Osteoblast (primary cell): Measurements from ENCODE around the gene AP1M2. TPM values are rescaled to one million over a fixed set of nuclear protein-coding genes. Genes with fewer than 3 reads are reported as not detected.

Experiments
- DNase-seq: peaks from one replicate; pipeline ENCODE4 v3.0.0; 2011; ENCODE audit warnings: low spot score, mixed read lengths; ENCODE audit not compliant: insufficient read length; ENCODE audit errors: missing footprints
- H2AFZ ChIP-seq: 2 replicates; pipeline ENCODE4 v1.6.0; 2011; ENCODE audit warnings: mild to moderate bottlenecking, low read length
- H3K27ac ChIP-seq: 2 replicates; pipeline ENCODE4 v1.5.1; 2011; ENCODE audit warnings: mild to moderate bottlenecking, low read depth, low read length, moderate library complexity
- H3K27me3 ChIP-seq: 2 replicates; pipeline ENCODE4 v1.6.0; 2012; ENCODE audit warnings: mild to moderate bottlenecking, control low read depth, inconsistent platforms, low read length, moderate library complexity; ENCODE audit not compliant: insufficient read depth
- H3K36me3 ChIP-seq: 2 replicates; pipeline ENCODE4 v1.5.1; 2011; ENCODE audit warnings: mild to moderate bottlenecking, low read length, control low read depth, moderate library complexity; ENCODE audit not compliant: insufficient read depth
- H3K4me1 ChIP-seq: 2 replicates; pipeline ENCODE4 v1.5.1; 2011; ENCODE audit warnings: mild to moderate bottlenecking, low read length, control low read depth, moderate library complexity; ENCODE audit not compliant: insufficient read depth
- H3K4me2 ChIP-seq: 2 replicates; pipeline ENCODE4 v1.6.0; 2011; ENCODE audit warnings: mild to moderate bottlenecking, low read length; ENCODE audit not compliant: insufficient read depth
- H3K4me3 ChIP-seq: fragments of 200-600 bp; sonication (generic); 3 replicates; pipeline ENCODE4 v1.5.1; 2012; ENCODE audit warnings: mild to moderate bottlenecking, low read length, inconsistent platforms; ENCODE audit not compliant: insufficient read depth
- H3K79me2 ChIP-seq: 2 replicates; pipeline ENCODE4 v1.6.0; 2012; ENCODE audit warnings: mild to moderate bottlenecking, low read length, control low read depth, inconsistent platforms; ENCODE audit not compliant: insufficient read depth
- H3K9me3 ChIP-seq: 2 replicates; pipeline ENCODE4 v1.5.1; 2011; ENCODE audit warnings: low read depth, low read length, control low read depth
- H4K20me1 ChIP-seq: 2 replicates; pipeline ENCODE4 v1.6.0; 2012; ENCODE audit warnings: mild to moderate bottlenecking, low read length, control low read depth; ENCODE audit not compliant: insufficient read depth
- CTCF ChIP-seq: IDR thresholded peaks from 2 replicates; pipeline ENCODE4 v1.5.1; 2011; ENCODE audit warnings: mild to moderate bottlenecking, low read depth, low read length, moderate library complexity; ENCODE audit errors: extremely low read depth
- total RNA-seq: library from RNA; depleted of rRNA; stranded (reverse); fragments of >200 nt; gene quantifications from 2 replicates; pipeline ENCODE4 v1.2.3, GENCODE V29; 2012

AP1M2 gene
- total RNA-seq, 1 donor, result 0.72 TPM

GRCh38 chr19:10603873-10604459 lies 16.9 kb upstream of the AP1M2 start:
- Histone ChIP-seq H3K27me3 (peaks cover 3% of the 10 kb centered on the region), H3K9me3 (no peaks in the 10 kb centered on the region), H3K79me2 (peaks cover 30% of the 10 kb centered on the region), H4K20me1 (no peaks in the 10 kb centered on the region), H2AFZ (no peak overlapping the region), H3K36me3 (no peaks in the 10 kb centered on the region), H3K4me3 (peak overlapping the region; percentile 96), H3K27ac (peak overlapping the region; percentile 74), H3K4me2 (peak overlapping the region; percentile 99), H3K4me1 (peaks cover 12% of the 10 kb centered on the region)
- peak; percentile 83 for DNase-seq
- no peak for TF ChIP-seq CTCF

DNA sequence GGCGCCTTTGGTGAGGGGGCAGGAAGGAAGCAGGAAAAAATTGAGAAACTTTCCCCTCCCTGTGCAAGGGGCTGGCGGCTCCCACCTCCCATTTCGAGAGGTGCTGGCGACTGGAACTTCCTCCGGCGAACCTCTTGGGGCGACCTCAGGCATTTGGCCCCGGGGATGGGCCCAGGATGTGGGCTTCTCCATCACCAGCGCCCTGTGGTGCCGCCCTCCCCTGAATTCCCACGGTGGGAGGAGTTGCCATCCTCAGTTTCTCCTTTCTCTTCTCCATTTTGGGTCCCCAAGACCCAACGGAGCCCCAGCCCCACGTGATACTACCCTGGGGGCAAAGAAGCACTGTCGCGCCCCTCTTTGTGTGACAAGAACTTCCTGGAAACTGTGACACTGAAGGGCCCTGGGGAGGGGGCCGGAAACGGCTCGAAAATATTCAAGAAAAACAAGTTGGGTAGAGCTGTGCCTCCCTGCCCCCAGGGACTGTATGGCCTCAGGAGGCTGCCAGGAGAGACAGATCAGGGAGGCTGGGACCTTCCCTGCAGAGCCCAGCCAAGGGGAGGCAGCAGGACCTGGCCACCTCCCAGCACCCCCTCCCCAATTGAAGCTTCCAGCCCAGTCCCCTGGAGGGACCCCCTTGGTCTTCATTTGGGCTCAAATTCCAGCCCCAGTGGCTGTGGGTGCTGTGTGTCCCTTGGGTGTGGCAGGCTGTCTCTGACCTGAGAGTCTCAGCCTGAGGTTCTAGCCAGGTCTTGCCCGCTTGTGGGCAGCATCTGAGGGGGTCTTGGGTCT lies 16.2 kb upstream of the AP1M2 start:
- H3K27me3 ChIP-seq, result peaks cover 3% of the 10 kb centered on the region
- peak overlapping the region; percentile 74 for H3K27ac ChIP-seq
- no peaks in the 10 kb centered on the region for H4K20me1 ChIP-seq
- H3K4me1 ChIP-seq, result peaks cover 12% of the 10 kb centered on the region
- DNase-seq, result peak; percentile 93
- no peak for TF ChIP-seq CTCF
- H3K36me3 ChIP-seq, result no peaks in the 10 kb centered on the region
- H3K4me3 ChIP-seq, result peak overlapping the region; percentile 96
- H3K79me2 ChIP-seq, result peaks cover 30% of the 10 kb centered on the region
- peak overlapping the region; percentile 93 for H2AFZ ChIP-seq
- no peaks in the 10 kb centered on the region for H3K9me3 ChIP-seq
- peak overlapping the region; percentile 99 for H3K4me2 ChIP-seq

DNA sequence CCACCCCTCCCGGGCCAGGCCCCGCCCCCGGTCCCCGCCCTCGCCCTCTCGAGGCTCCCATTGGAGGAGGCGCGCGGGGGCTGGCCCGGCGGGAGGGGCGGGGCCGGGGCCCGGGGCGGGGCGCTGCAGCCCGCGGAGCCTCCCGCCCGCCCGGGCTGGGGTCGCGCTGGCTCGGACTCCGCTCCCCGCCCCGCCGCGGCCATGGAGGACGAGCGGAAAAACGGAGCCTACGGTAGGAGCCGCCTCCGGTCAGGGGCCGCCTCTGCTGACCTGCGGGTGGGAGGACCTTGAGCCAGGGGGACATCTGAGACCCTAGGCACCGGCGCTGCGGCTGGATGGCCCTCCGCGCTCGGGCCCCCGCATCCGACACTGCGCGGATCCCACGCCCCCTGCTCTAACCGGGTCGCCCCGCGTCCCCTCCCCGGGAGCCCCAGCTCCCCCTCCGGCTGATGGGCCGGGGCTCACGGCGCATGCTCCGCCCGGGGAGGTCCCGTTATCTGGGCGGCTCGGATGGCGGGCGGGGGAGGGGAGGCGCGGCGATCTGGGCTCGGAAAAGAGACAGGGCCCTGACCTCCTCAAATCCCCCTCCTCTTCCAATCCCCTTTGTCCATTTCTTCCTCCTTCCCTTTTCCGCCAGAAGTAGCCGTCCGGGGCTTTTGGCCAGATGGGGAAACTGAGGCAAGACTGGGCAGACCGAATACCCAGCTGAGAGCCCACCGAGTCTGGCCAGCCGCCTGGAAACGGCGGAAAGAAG lies 15.4 kb upstream of the AP1M2 start:
- peaks cover 12% of the 10 kb centered on the region for H3K4me1 ChIP-seq
- H3K9me3 ChIP-seq, result no peaks in the 10 kb centered on the region
- peak overlapping the region; percentile 74 for H3K27ac ChIP-seq
- H4K20me1 ChIP-seq, result no peaks in the 10 kb centered on the region
- H3K27me3 ChIP-seq, result peaks cover 3% of the 10 kb centered on the region
- H3K4me3 ChIP-seq, result peak overlapping the region; percentile 96
- peak overlapping the region; percentile 99 for H3K4me2 ChIP-seq
- peak; percentile 100 for DNase-seq
- H3K36me3 ChIP-seq, result no peaks in the 10 kb centered on the region
- H2AFZ ChIP-seq, result peak overlapping the region; percentile 93
- peaks cover 30% of the 10 kb centered on the region for H3K79me2 ChIP-seq
- no peak for TF ChIP-seq CTCF

- no peak for DNase-seq
- peaks cover 3% of the 10 kb centered on the region for H3K27me3 ChIP-seq
- no peaks in the 10 kb centered on the region for H4K20me1 ChIP-seq
- no peak overlapping the region for H3K27ac ChIP-seq
- peaks cover 30% of the 10 kb centered on the region for H3K79me2 ChIP-seq
- H2AFZ ChIP-seq, result no peak overlapping the region
- no peaks in the 10 kb centered on the region for H3K9me3 ChIP-seq
- H3K4me1 ChIP-seq, result peaks cover 12% of the 10 kb centered on the region
- H3K36me3 ChIP-seq, result no peaks in the 10 kb centered on the region
- no peak overlapping the region for H3K4me3 ChIP-seq
- no peak for TF ChIP-seq CTCF
- peak overlapping the region; percentile 55 for H3K4me2 ChIP-seq
Observed at GRCh38 chr19:10601999-10602329, 14.9 kb upstream of the AP1M2 start.
